Astrocyte (in vitro differentiated cells and primary cell): ENCODE measurements around the gene JCHAIN. TPM values are rescaled to one million over a fixed set of nuclear protein-coding genes. Genes with fewer than 3 reads are reported as not detected.

Source experiments
- DNase-seq: peaks from one replicate; pipeline ENCODE4 v3.0.0-alpha.2; 2010; ENCODE audit warnings: low read depth
- FAIRE-seq: peaks from 2 replicates; lab custom pipeline; 2011; peaks lifted over from hg19 to GRCh38; lab: Jason Lieb, UNC
- H2AFZ ChIP-seq: 2 replicates; pipeline ENCODE4 v1.6.0; 2012; ENCODE audit warnings: low read depth, low read length, inconsistent platforms
- H3K27ac ChIP-seq: 2 replicates; pipeline ENCODE4 v1.5.1; 2011; ENCODE audit warnings: low read depth, low read length, inconsistent platforms
- H3K27me3 ChIP-seq: 2 replicates; pipeline ENCODE4 v1.6.0; 2011; ENCODE audit warnings: low read length, inconsistent platforms; ENCODE audit not compliant: insufficient read depth
- H3K36me3 ChIP-seq: 2 replicates; pipeline ENCODE4 v1.5.1; 2011; ENCODE audit warnings: low read length, inconsistent platforms; ENCODE audit not compliant: insufficient read depth
- H3K4me1 ChIP-seq: 2 replicates; pipeline ENCODE4 v1.5.1; 2011; ENCODE audit warnings: low read length, inconsistent platforms; ENCODE audit not compliant: insufficient read depth
- H3K4me2 ChIP-seq: 2 replicates; pipeline ENCODE4 v1.6.0; 2012; ENCODE audit warnings: low read length, inconsistent platforms
- H3K4me3 ChIP-seq: 2 replicates; pipeline ENCODE4 v1.5.1; 2011; ENCODE audit warnings: low read depth, mild to moderate bottlenecking, low read length, inconsistent platforms; ENCODE audit not compliant: insufficient read depth
- H3K79me2 ChIP-seq: 2 replicates; pipeline ENCODE4 v1.6.0; 2012; ENCODE audit warnings: mild to moderate bottlenecking, low read length, inconsistent platforms; ENCODE audit not compliant: insufficient read depth
- H3K9ac ChIP-seq: 2 replicates; pipeline ENCODE4 v1.6.0; 2012; ENCODE audit warnings: mild to moderate bottlenecking, low read length, inconsistent platforms
- H3K9me3 ChIP-seq: 2 replicates; pipeline ENCODE4 v1.5.1; 2012; ENCODE audit warnings: low read depth, mild to moderate bottlenecking, low read length, inconsistent platforms; ENCODE audit not compliant: insufficient read depth
- H4K20me1 ChIP-seq: 2 replicates; pipeline ENCODE4 v1.6.0; 2012; ENCODE audit warnings: low read length, inconsistent platforms; ENCODE audit not compliant: insufficient read depth
- H3K27ac Mint-ChIP-seq: one replicate; pipeline ENCODE4 v1.8.0; 2021; ENCODE audit warnings: mild to moderate bottlenecking, mixed read lengths; ENCODE audit not compliant: unreplicated experiment
- H3K27me3 Mint-ChIP-seq: one replicate; pipeline ENCODE4 v1.8.0; 2021; ENCODE audit warnings: low read depth, mixed read lengths; ENCODE audit not compliant: unreplicated experiment
- H3K36me3 Mint-ChIP-seq: one replicate; pipeline ENCODE4 v1.8.0; 2021; ENCODE audit warnings: low read depth, mixed read lengths; ENCODE audit not compliant: unreplicated experiment
- H3K4me1 Mint-ChIP-seq: one replicate; pipeline ENCODE4 v1.8.0; 2021; ENCODE audit warnings: low read depth, mixed read lengths; ENCODE audit not compliant: unreplicated experiment
- H3K4me3 Mint-ChIP-seq: one replicate; pipeline ENCODE4 v1.8.0; 2021; ENCODE audit warnings: mild to moderate bottlenecking, moderate library complexity, mixed read lengths; ENCODE audit not compliant: unreplicated experiment
- H3K9me3 Mint-ChIP-seq: one replicate; pipeline ENCODE4 v1.8.0; 2021; ENCODE audit warnings: mild to moderate bottlenecking, mixed read lengths; ENCODE audit not compliant: unreplicated experiment
- EZH2 ChIP-seq: IDR thresholded peaks from 2 replicates; pipeline ENCODE4 v1.6.1; 2012; ENCODE audit warnings: mild to moderate bottlenecking, low read length, inconsistent platforms; ENCODE audit not compliant: insufficient read depth
- total RNA-seq: library from RNA; stranded (reverse); gene quantifications from 2 replicates; pipeline ENCODE4 v1.2.1, GENCODE V29; 2021
- TF ChIP-seq, protein P1 (sequence below): IDR thresholded peaks from 2 replicates; pipeline ENCODE4 v1.5.1; 2011; ENCODE audit warnings: low read depth, mild to moderate bottlenecking, inconsistent platforms, low read length, moderate library complexity; ENCODE audit not compliant: insufficient read depth

JCHAIN gene
- total RNA-seq, 1 donor from 2014 or later = not detected

DNA sequence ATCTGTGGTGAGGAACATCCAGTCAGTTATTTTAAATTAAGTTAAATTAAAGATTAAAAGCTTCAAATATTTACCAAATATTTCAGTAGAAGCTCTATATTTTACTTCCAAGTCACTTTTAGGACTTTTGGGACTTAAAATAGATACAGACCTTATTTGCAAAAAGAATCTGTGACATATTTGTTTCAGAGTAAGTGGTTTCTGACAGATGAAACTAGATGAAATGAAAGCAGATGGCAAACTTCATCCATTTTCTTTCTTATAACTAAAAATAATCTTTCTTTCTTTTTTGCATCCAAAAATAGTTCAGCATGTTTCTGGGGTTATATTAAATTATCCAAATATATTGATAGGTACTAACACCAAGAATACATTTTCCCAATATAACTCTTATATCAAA lies 15.4 kb upstream of the JCHAIN start:
- Histone ChIP-seq H3K27ac (no peak overlapping the region), H4K20me1 (no peaks in the 10 kb centered on the region), H2AFZ (no peak overlapping the region), H3K4me1 (peaks cover 5% of the 10 kb centered on the region), H3K9me3 (no peaks in the 10 kb centered on the region), H3K4me3 (no peak overlapping the region), H3K9ac (no peak overlapping the region), H3K27me3 (no peaks in the 10 kb centered on the region), H3K79me2 (no peaks in the 10 kb centered on the region), H3K36me3 (no peaks in the 10 kb centered on the region), H3K4me2 (no peak overlapping the region)
- Mint-ChIP-seq H3K4me1 (no peaks in the 10 kb centered on the region), H3K4me3 (no peak overlapping the region), H3K27me3 (no peaks in the 10 kb centered on the region), H3K9me3 (no peaks in the 10 kb centered on the region), H3K36me3 (no peaks in the 10 kb centered on the region), H3K27ac (no peak overlapping the region)
- DNase-seq (no peak), FAIRE-seq (no peak)
- TF ChIP-seq, protein P1, sequence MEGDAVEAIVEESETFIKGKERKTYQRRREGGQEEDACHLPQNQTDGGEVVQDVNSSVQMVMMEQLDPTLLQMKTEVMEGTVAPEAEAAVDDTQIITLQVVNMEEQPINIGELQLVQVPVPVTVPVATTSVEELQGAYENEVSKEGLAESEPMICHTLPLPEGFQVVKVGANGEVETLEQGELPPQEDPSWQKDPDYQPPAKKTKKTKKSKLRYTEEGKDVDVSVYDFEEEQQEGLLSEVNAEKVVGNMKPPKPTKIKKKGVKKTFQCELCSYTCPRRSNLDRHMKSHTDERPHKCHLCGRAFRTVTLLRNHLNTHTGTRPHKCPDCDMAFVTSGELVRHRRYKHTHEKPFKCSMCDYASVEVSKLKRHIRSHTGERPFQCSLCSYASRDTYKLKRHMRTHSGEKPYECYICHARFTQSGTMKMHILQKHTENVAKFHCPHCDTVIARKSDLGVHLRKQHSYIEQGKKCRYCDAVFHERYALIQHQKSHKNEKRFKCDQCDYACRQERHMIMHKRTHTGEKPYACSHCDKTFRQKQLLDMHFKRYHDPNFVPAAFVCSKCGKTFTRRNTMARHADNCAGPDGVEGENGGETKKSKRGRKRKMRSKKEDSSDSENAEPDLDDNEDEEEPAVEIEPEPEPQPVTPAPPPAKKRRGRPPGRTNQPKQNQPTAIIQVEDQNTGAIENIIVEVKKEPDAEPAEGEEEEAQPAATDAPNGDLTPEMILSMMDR = no peak
- TF ChIP-seq EZH2 = no peak

DNA sequence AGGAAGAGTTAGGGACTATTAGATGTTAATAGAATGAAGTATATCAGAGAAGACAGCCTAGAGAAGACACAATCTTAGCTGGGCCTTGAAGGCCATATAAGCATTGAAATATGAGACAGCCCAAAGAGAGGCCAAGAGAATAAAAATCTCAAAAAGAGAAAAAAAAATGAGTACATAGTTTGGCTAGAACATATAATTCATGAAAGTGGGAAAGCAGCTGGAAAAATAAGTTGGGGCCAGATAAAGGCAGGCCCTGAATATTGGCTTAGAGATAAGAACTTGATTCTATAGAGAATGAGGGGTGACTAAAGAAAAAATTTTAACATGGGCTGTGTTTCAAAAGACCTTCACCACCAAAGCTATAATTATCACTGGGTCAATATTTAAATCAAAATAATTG lies 14.6 kb upstream of the JCHAIN start:
- H2AFZ ChIP-seq = no peak overlapping the region

DNA sequence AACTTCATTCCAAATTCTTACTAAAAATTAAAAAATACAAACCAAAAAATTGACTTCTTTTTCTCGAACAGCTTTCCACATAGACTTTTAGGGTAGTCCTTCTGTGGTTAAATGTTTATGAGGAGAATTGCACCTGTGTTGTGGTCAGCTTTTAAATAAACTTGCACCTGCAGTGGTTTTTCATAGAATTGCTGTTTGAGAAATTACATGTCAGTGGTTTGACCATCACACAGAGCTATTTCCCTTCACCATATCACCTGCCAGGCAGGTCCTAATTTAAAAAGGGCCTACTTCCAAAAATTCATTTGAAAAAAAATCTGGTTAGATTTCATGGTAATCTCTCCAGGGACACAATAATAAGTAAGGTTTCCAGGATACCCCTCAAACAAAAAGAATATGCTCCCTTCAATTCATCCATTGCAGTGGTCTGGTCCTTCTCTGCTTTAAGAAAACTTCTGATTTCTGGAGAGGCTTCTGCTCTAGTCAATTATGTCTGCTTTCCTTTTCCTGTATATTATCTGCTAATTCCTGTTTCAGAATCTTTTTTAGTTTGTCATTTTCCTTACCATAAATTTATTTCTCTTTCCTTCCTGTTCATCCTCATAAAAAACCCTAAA lies 12.2 kb upstream of the JCHAIN start:
- no peak for TF ChIP-seq EZH2
- TF ChIP-seq, protein P1 = no peak
- H3K9me3 Mint-ChIP-seq = no peaks in the 10 kb centered on the region
- DNase-seq (no peak), FAIRE-seq (no peak)
- no peaks in the 10 kb centered on the region for H3K27me3 Mint-ChIP-seq
- no peaks in the 10 kb centered on the region for H3K4me1 Mint-ChIP-seq
- Histone ChIP-seq H3K9ac (no peak overlapping the region), H3K79me2 (no peaks in the 10 kb centered on the region), H3K9me3 (no peaks in the 10 kb centered on the region), H3K4me3 (no peak overlapping the region), H2AFZ (no peak overlapping the region), H3K36me3 (no peaks in the 10 kb centered on the region), H3K4me1 (peaks cover 5% of the 10 kb centered on the region), H3K27ac (no peak overlapping the region), H3K4me2 (no peak overlapping the region), H4K20me1 (no peaks in the 10 kb centered on the region), H3K27me3 (no peaks in the 10 kb centered on the region)
- H3K27ac Mint-ChIP-seq = no peak overlapping the region
- no peaks in the 10 kb centered on the region for H3K36me3 Mint-ChIP-seq
- H3K4me3 Mint-ChIP-seq = no peak overlapping the region

More for the DNA sequence above, 14.6 kb upstream of the JCHAIN start:
- Mint-ChIP-seq H3K4me1 (no peaks in the 10 kb centered on the region), H3K27me3 (no peaks in the 10 kb centered on the region), H3K27ac (no peak overlapping the region), H3K4me3 (no peak overlapping the region), H3K9me3 (no peaks in the 10 kb centered on the region), H3K36me3 (no peaks in the 10 kb centered on the region)
- TF ChIP-seq, protein P1 = no peak
- TF ChIP-seq EZH2 = no peak
- no peaks in the 10 kb centered on the region for H4K20me1 ChIP-seq
- no peak overlapping the region for H3K9ac ChIP-seq
- H3K4me1 ChIP-seq = peaks cover 5% of the 10 kb centered on the region
- DNase-seq = no peak
- no peaks in the 10 kb centered on the region for H3K36me3 ChIP-seq
- no peak overlapping the region for H3K4me3 ChIP-seq
- no peaks in the 10 kb centered on the region for H3K27me3 ChIP-seq
- no peak overlapping the region for H3K4me2 ChIP-seq
- no peak for FAIRE-seq
- no peak overlapping the region for H3K27ac ChIP-seq
- no peaks in the 10 kb centered on the region for H3K9me3 ChIP-seq
- H3K79me2 ChIP-seq = no peaks in the 10 kb centered on the region
